Stimulated activated CD4-positive, alpha-beta T cell treated with anti-CD3 and anti-CD28 coated beads, Interleukin-12 subunit alpha, Interleukin-12 subunit beta, amount 100 ng/mL, for 48 hours (primary cell): ENCODE measurements around the gene DIP2B.
A peak's percentile ranks its signal among the peaks of the same experiment; 100 is the strongest.
"Not testable (repeated sequence)": the region's sequence is repeated elsewhere in the genome, so short reads cannot be mapped to it uniquely, and the experiment has no call there.

Experiments
- DNase-seq, 3 donors: peaks; one replicate each; pipeline ENCODE4 v3.0.0-alpha.2; 2020; ENCODE audit warnings: low read depth in 2 of 3, low spot score in 1 of 3

Gene DIP2B

GRCh38 chr12:50504798-50505674 lies at the start of gene DIP2B:
Gene DIP2B, plus strand, starts transcription at chr12:50504985. Its CDS starts 156 bp downstream, at chr12:50505141.
- DNase-seq: peak; percentile 93 to 98 (median 96)

- no peak for DNase-seq
These were observed 46.2 kb upstream of the DIP2B start for GRCh38 chr12:50458606-50459005.

GRCh38 chr12:50467439-50467838 lies 37.3 kb upstream of the DIP2B start:
- DNase-seq: no peak

GRCh38 chr12:50477241-50477832 lies 27.4 kb upstream of the DIP2B start:
- DNase-seq: no peak

- DNase-seq: no peak
These were observed 22.2 kb upstream of the DIP2B start for GRCh38 chr12:50482571-50482970.

GRCh38 chr12:50483488-50483887 lies 21.3 kb upstream of the DIP2B start:
- DNase-seq: no peak

GRCh38 chr12:50488801-50489200 lies 16.0 kb upstream of the DIP2B start:
- DNase-seq: no peak

- DNase-seq: not testable (repeated sequence)
These were observed 6.7 kb upstream of the DIP2B start for GRCh38 chr12:50498119-50498518.

- no peak for DNase-seq
These were observed 1.1 kb downstream of the DIP2B start for GRCh38 chr12:50505675-50506530.

GRCh38 chr12:50506753-50507473 lies 2.1 kb downstream of the DIP2B start:
- DNase-seq: no peak

GRCh38 chr12:50507474-50507838 lies 2.7 kb downstream of the DIP2B start:
- no peak for DNase-seq

GRCh38 chr12:50507930-50508329 lies 3.1 kb downstream of the DIP2B start:
- DNase-seq: no peak

GRCh38 chr12:50508414-50508813 lies 3.6 kb downstream of the DIP2B start:
- DNase-seq: no peak

GRCh38 chr12:50508970-50509663 lies 4.3 kb downstream of the DIP2B start:
- DNase-seq: no peak

GRCh38 chr12:50514526-50515276 lies 9.9 kb downstream of the DIP2B start:
- no peak for DNase-seq

- DNase-seq: no peak
These were observed 10.8 kb downstream of the DIP2B start for GRCh38 chr12:50515587-50515986.

- DNase-seq: no peak
These were observed 12.8 kb downstream of the DIP2B start for GRCh38 chr12:50517421-50518048.

- no peak for DNase-seq
These were observed 13.3 kb downstream of the DIP2B start for GRCh38 chr12:50518090-50518489.

- DNase-seq: no peak
These were observed 14.6 kb downstream of the DIP2B start for GRCh38 chr12:50519353-50519752.
